Suprapubic skin (tissue), 4 donors: ENCODE measurements around the gene ARVCF. TPM values are rescaled to one million over a fixed set of nuclear protein-coding genes. Genes with fewer than 3 reads are reported as not detected.
A peak's percentile ranks its signal among the peaks of the same experiment; 100 is the strongest.

Experiments used
- DNase-seq, 2 donors: peaks; one replicate each; pipeline ENCODE4 v3.0.0-alpha.2; 2019; ENCODE audit warnings: low spot score in 2 of 2
- H3K27ac ChIP-seq: fragments of 200-600 bp; sonication (generic); one replicate; pipeline ENCODE4 v1.5.1; 2019
- H3K27me3 ChIP-seq: fragments of 200-600 bp; sonication (generic); one replicate; pipeline ENCODE4 v1.5.1; 2019
- H3K36me3 ChIP-seq: fragments of 200-600 bp; sonication (generic); one replicate; pipeline ENCODE4 v1.5.1; 2019
- H3K4me1 ChIP-seq: fragments of 200-600 bp; sonication (generic); one replicate; pipeline ENCODE4 v1.5.1; 2019
- H3K4me3 ChIP-seq: fragments of 200-600 bp; sonication (generic); one replicate; pipeline ENCODE4 v1.5.1; 2019; ENCODE audit warnings: mild to moderate bottlenecking
- H3K9me3 ChIP-seq: fragments of 200-600 bp; sonication (generic); one replicate; pipeline ENCODE4 v1.5.1; 2019
- CTCF ChIP-seq, 2 donors: fragments of 200-600 bp in 1 of 2; fragments of 450-650 bp in 1 of 2; sonication (generic) in 1 of 2; IDR thresholded peaks; one replicate each; pipeline ENCODE4 v1.5.1; 2016 to 2019; ENCODE audit warnings: antibody characterized with exemption in 2 of 2, mild to moderate bottlenecking in 1 of 2, moderate library complexity in 1 of 2
- EP300 ChIP-seq: sonication (generic); formaldehyde crosslinking; IDR thresholded peaks from one replicate; pipeline ENCODE4 v1.6.1; 2017; ENCODE audit warnings: antibody characterized with exemption
- POLR2A ChIP-seq, 2 donors: fragments of 450-650 bp; IDR thresholded peaks; one replicate each; pipeline ENCODE4 v1.6.1; 2017; ENCODE audit warnings: antibody characterized with exemption in 2 of 2, mild to moderate bottlenecking in 2 of 2, moderate library complexity in 2 of 2
- POLR2AphosphoS5 ChIP-seq, 3 donors: sonication (generic); formaldehyde crosslinking; IDR thresholded peaks; one replicate each; pipeline ENCODE4 v1.6.1; 2017; ENCODE audit warnings: antibody characterized with exemption in 3 of 3
- WGBS: methylation state at CpG from one replicate; pipeline ENCODE4 v1.1.5; 2018; 5-methylcytosine and 5-hydroxymethylcytosine counted together
- total RNA-seq, 4 donors: library from RNA; depleted of rRNA; stranded (reverse); fragments of >200 nt; gene quantifications; one replicate each; pipeline ENCODE4 v1.1.0, GENCODE V29; 2016

The ARVCF gene
- total RNA-seq, 4 donors from 2014 or later = 22.9 to 38.4 (median 26.0) TPM

GRCh38 chr22:20011123-20011992, 5.3 kb downstream of the ARVCF start:
- WGBS = 80% methylated on average over 17 of the region's 20 CpGs
- H3K9me3 ChIP-seq = no peaks in the 10 kb centered on the region
- DNase-seq = no peak
- no peaks in the 10 kb centered on the region for H3K36me3 ChIP-seq
- TF ChIP-seq CTCF (IDR thresholded peaks at IDR 0.05) (no peak), POLR2AphosphoS5 (IDR thresholded peaks at IDR 0.05) (no peak), POLR2A (IDR thresholded peaks at IDR 0.05) (no peak), EP300 (no peak)
- no peak overlapping the region for H3K4me3 ChIP-seq
- peaks cover 16% of the 10 kb centered on the region for H3K4me1 ChIP-seq
- H3K27me3 ChIP-seq = no peaks in the 10 kb centered on the region
- H3K27ac ChIP-seq = no peak overlapping the region

- 81% methylated on average over 12 of the region's 14 CpGs for WGBS
- Histone ChIP-seq H3K27me3 (no peaks in the 10 kb centered on the region), H3K9me3 (no peaks in the 10 kb centered on the region), H3K4me1 (peaks cover 8% of the 10 kb centered on the region), H3K27ac (no peak overlapping the region), H3K36me3 (no peaks in the 10 kb centered on the region), H3K4me3 (no peak overlapping the region)
- TF ChIP-seq POLR2AphosphoS5 (IDR thresholded peaks at IDR 0.05) = no peak
- TF ChIP-seq POLR2A (IDR thresholded peaks at IDR 0.05) = no peak
- no peak for TF ChIP-seq EP300
- no peak for TF ChIP-seq CTCF (IDR thresholded peaks at IDR 0.05)
- no peak for DNase-seq
These were observed 6.1 kb downstream of the ARVCF start for GRCh38 chr22:20010307-20011122.

- no peaks in the 10 kb centered on the region for H3K9me3 ChIP-seq
- WGBS = 96% methylated on average over 6 of the region's 8 CpGs
- no peak overlapping the region for H3K27ac ChIP-seq
- no peaks in the 10 kb centered on the region for H3K36me3 ChIP-seq
- no peak overlapping the region for H3K4me3 ChIP-seq
- H3K27me3 ChIP-seq = no peaks in the 10 kb centered on the region
- DNase-seq = no peak
- TF ChIP-seq POLR2A (IDR thresholded peaks at IDR 0.05) = no peak
- no peak for TF ChIP-seq POLR2AphosphoS5 (IDR thresholded peaks at IDR 0.05)
- TF ChIP-seq EP300 = no peak
- peaks cover under 1% of the 10 kb centered on the region for H3K4me1 ChIP-seq
These were observed 6.9 kb downstream of the ARVCF start for GRCh38 chr22:20009582-20010306.

GRCh38 chr22:20009018-20009491, 7.6 kb downstream of the ARVCF start:
- Histone ChIP-seq H3K4me1 (no peaks in the 10 kb centered on the region), H3K27ac (no peak overlapping the region), H3K36me3 (no peaks in the 10 kb centered on the region), H3K27me3 (no peaks in the 10 kb centered on the region), H3K9me3 (no peaks in the 10 kb centered on the region), H3K4me3 (no peak overlapping the region)
- peak in 1 of 2 donors; percentile 60 for DNase-seq
- TF ChIP-seq POLR2A (IDR thresholded peaks at IDR 0.05) = no peak
- no peak for TF ChIP-seq POLR2AphosphoS5 (IDR thresholded peaks at IDR 0.05)
- no peak for TF ChIP-seq EP300
- TF ChIP-seq CTCF (IDR thresholded peaks at IDR 0.05) = no peak
- 100% methylated on average over 3 of the region's 9 CpGs for WGBS

- no peaks in the 10 kb centered on the region for H3K9me3 ChIP-seq
- DNase-seq = no peak
- no peaks in the 10 kb centered on the region for H3K27me3 ChIP-seq
- no peaks in the 10 kb centered on the region for H3K36me3 ChIP-seq
- H3K4me3 ChIP-seq = no peak overlapping the region
- no peak for TF ChIP-seq CTCF (IDR thresholded peaks at IDR 0.05)
- no peak for TF ChIP-seq POLR2AphosphoS5 (IDR thresholded peaks at IDR 0.05)
- no peak for TF ChIP-seq EP300
- no peak for TF ChIP-seq POLR2A (IDR thresholded peaks at IDR 0.05)
- H3K4me1 ChIP-seq = no peaks in the 10 kb centered on the region
- 89% methylated on average over 9 of the region's 11 CpGs for WGBS
- no peak overlapping the region for H3K27ac ChIP-seq
These were observed 8.2 kb downstream of the ARVCF start for GRCh38 chr22:20008221-20008995.
